ENCODE measurements around the gene RCC2.

The RCC2 gene

GRCh38 chr1:17437580-17438317 is 1.7 kb downstream of the RCC2 start:
- Histone ChIP-seq H3K27ac (ENCODE audit: low read depth, low read length, poor library complexity, severe bottlenecking) (peak overlapping the region; percentile 95), H3K4me2 (ENCODE audit: low read length) (peak overlapping the region; percentile 97), H3K4me3 (ENCODE audit: low read depth, low read length, poor library complexity, severe bottlenecking) (peak overlapping the region; percentile 88), H3K36me3 (ENCODE audit: insufficient read depth, low read length) (peaks cover 46% of the 10 kb centered on the region), H3K9ac (ENCODE audit: low read length) (peak overlapping the region; percentile 95), H3K27me3 (ENCODE audit: insufficient read depth, low read length) (no peaks in the 10 kb centered on the region), H3K4me1 (ENCODE audit: insufficient read depth, low read length, severe bottlenecking) (peaks cover 42% of the 10 kb centered on the region), H3F3A (ENCODE audit: insufficient read depth, low read length) (no peaks in the 10 kb centered on the region), H3K79me2 (ENCODE audit: insufficient read depth, low read length) (peaks cover 57% of the 10 kb centered on the region), H4K20me1 (ENCODE audit: insufficient read depth, low read length) (peaks cover 5% of the 10 kb centered on the region; the same call in 1 of the 2 replicates), H2AFZ (ENCODE audit: low read length) (no peak overlapping the region), H3K9me2 (ENCODE audit: low read depth, low read length) (no peaks in the 10 kb centered on the region), H3K9me3 (ENCODE audit: low read length) (no peaks in the 10 kb centered on the region)
- TF ChIP-seq CTCF (IDR thresholded peaks at IDR 0.05; ENCODE audit: low read length) (no peak), EZH2 (IDR thresholded peaks at IDR 0.05; ENCODE audit: borderline replicate concordance, low read length) (no peak)

- peaks cover 52% of the 10 kb centered on the region for H3K36me3 ChIP-seq (ENCODE audit: insufficient read depth, low read length)
- H3K9me3 ChIP-seq (ENCODE audit: low read length) = no peaks in the 10 kb centered on the region
- H3K9ac ChIP-seq (ENCODE audit: low read length) = peak overlapping the region; percentile 95
- H3F3A ChIP-seq (ENCODE audit: insufficient read depth, low read length) = no peaks in the 10 kb centered on the region
- H3K4me1 ChIP-seq (ENCODE audit: insufficient read depth, low read length, severe bottlenecking) = peaks cover 47% of the 10 kb centered on the region
- no peaks in the 10 kb centered on the region for H3K9me2 ChIP-seq (ENCODE audit: low read depth, low read length)
- peaks cover 5% of the 10 kb centered on the region; the same call in 1 of the 2 replicates for H4K20me1 ChIP-seq (ENCODE audit: insufficient read depth, low read length)
- H3K4me3 ChIP-seq (ENCODE audit: low read depth, low read length, poor library complexity, severe bottlenecking) = peak overlapping the region; percentile 88
- no peak overlapping the region for H2AFZ ChIP-seq (ENCODE audit: low read length)
- peak overlapping the region; percentile 53 for H3K27ac ChIP-seq (ENCODE audit: low read depth, low read length, poor library complexity, severe bottlenecking)
- no peak for TF ChIP-seq CTCF (IDR thresholded peaks at IDR 0.05; ENCODE audit: low read length)
- no peak for TF ChIP-seq EZH2 (IDR thresholded peaks at IDR 0.05; ENCODE audit: borderline replicate concordance, low read length)
- no peaks in the 10 kb centered on the region for H3K27me3 ChIP-seq (ENCODE audit: insufficient read depth, low read length)
- peak overlapping the region; percentile 97 for H3K4me2 ChIP-seq (ENCODE audit: low read length)
- peaks cover 62% of the 10 kb centered on the region for H3K79me2 ChIP-seq (ENCODE audit: insufficient read depth, low read length)
Measured at GRCh38 chr1:17437260-17437579, 2.3 kb downstream of the RCC2 start.

- no peak for TF ChIP-seq CTCF (IDR thresholded peaks at IDR 0.05; ENCODE audit: low read length)
- no peak for TF ChIP-seq EZH2 (IDR thresholded peaks at IDR 0.05; ENCODE audit: borderline replicate concordance, low read length)
- Histone ChIP-seq H3K9ac (ENCODE audit: low read length) (peak overlapping the region; percentile 95), H2AFZ (ENCODE audit: low read length) (no peak overlapping the region), H3K9me2 (ENCODE audit: low read depth, low read length) (no peaks in the 10 kb centered on the region), H3K27ac (ENCODE audit: low read depth, low read length, poor library complexity, severe bottlenecking) (peak overlapping the region; percentile 53), H3K27me3 (ENCODE audit: insufficient read depth, low read length) (no peaks in the 10 kb centered on the region), H3K4me3 (ENCODE audit: low read depth, low read length, poor library complexity, severe bottlenecking) (peak overlapping the region; percentile 88), H4K20me1 (ENCODE audit: insufficient read depth, low read length) (peaks cover 5% of the 10 kb centered on the region; the same call in 1 of the 2 replicates), H3K4me1 (ENCODE audit: insufficient read depth, low read length, severe bottlenecking) (peaks cover 51% of the 10 kb centered on the region), H3F3A (ENCODE audit: insufficient read depth, low read length) (no peaks in the 10 kb centered on the region), H3K79me2 (ENCODE audit: insufficient read depth, low read length) (peaks cover 68% of the 10 kb centered on the region), H3K36me3 (ENCODE audit: insufficient read depth, low read length) (peaks cover 58% of the 10 kb centered on the region), H3K9me3 (ENCODE audit: low read length) (no peaks in the 10 kb centered on the region), H3K4me2 (ENCODE audit: low read length) (peak overlapping the region; percentile 97)
Measured at GRCh38 chr1:17436380-17437174, 2.9 kb downstream of the RCC2 start.

Data from OCI-LY1 (cell line).